Muscle layer of duodenum (tissue), 2 donors: ENCODE results near the gene NRIP1.
"Not testable (repeated sequence)": the region's sequence is repeated elsewhere in the genome, so short reads cannot be mapped to it uniquely, and the experiment has no call there.

Experiments
- H3K27ac ChIP-seq: one replicate; pipeline ENCODE4 v1.7.0; 2013; ENCODE audit warnings: mild to moderate bottlenecking, low read length
- H3K27me3 ChIP-seq: one replicate; pipeline ENCODE4 v1.7.0; 2013; ENCODE audit warnings: low read depth, mild to moderate bottlenecking, control low read depth, low read length
- H3K36me3 ChIP-seq, 2 donors: one replicate each; pipeline ENCODE4 v1.7.0; 2013; ENCODE audit warnings: low read length in 2 of 2, control low read depth in 1 of 2, mild to moderate bottlenecking in 1 of 2; ENCODE audit not compliant: insufficient read depth in 2 of 2, control insufficient read depth in 1 of 2
- H3K4me1 ChIP-seq, 2 donors: one replicate each; pipeline ENCODE4 v1.7.0; 2013; ENCODE audit warnings: low read length in 2 of 2, mild to moderate bottlenecking in 2 of 2, control low read depth in 1 of 2, moderate library complexity in 1 of 2; ENCODE audit not compliant: insufficient read depth in 2 of 2, control insufficient read depth in 1 of 2
- H3K4me3 ChIP-seq, 2 donors: one replicate each; pipeline ENCODE4 v1.7.0; 2013; ENCODE audit warnings: low read length in 2 of 2, low read depth in 1 of 2, mild to moderate bottlenecking in 1 of 2
- H3K9me3 ChIP-seq, 2 donors: one replicate each; pipeline ENCODE4 v1.7.0; 2013; ENCODE audit warnings: low read length in 2 of 2, control low read depth in 1 of 2, mild to moderate bottlenecking in 1 of 2; ENCODE audit not compliant: control insufficient read depth in 1 of 2
- donor health status: healthy.

The NRIP1 gene

GRCh38 chr21:14942801-14943490, 121.9 kb downstream of the NRIP1 start:
- Histone ChIP-seq H3K36me3 (no peaks in the 10 kb centered on the region), H3K4me1 (no peaks in the 10 kb centered on the region), H3K9me3 (peaks cover 0 to 2% of the 10 kb centered on the region in 2 donors), H3K27me3 (no peaks in the 10 kb centered on the region), H3K4me3 (no peak overlapping the region), H3K27ac (no peak overlapping the region)

GRCh38 chr21:14927324-14927723, 137.5 kb downstream of the NRIP1 start:
- not testable (repeated sequence) for H3K9me3 ChIP-seq, H3K27me3 ChIP-seq, H3K4me3 ChIP-seq, H3K36me3 ChIP-seq, H3K27ac ChIP-seq, H3K4me1 ChIP-seq

- no peak overlapping the region for H3K4me3 ChIP-seq
- H3K36me3 ChIP-seq = no peaks in the 10 kb centered on the region
- no peak overlapping the region for H3K27ac ChIP-seq
- H3K9me3 ChIP-seq = no peaks in the 10 kb centered on the region
- no peaks in the 10 kb centered on the region for H3K4me1 ChIP-seq
- H3K27me3 ChIP-seq = no peaks in the 10 kb centered on the region
Observed at GRCh38 chr21:14926186-14926585, 138.6 kb downstream of the NRIP1 start.

- H3K27ac ChIP-seq = no peak overlapping the region
- no peak overlapping the region for H3K4me3 ChIP-seq
- no peaks in the 10 kb centered on the region for H3K4me1 ChIP-seq
- H3K27me3 ChIP-seq = no peaks in the 10 kb centered on the region
- no peaks in the 10 kb centered on the region for H3K9me3 ChIP-seq
- H3K36me3 ChIP-seq = no peaks in the 10 kb centered on the region
Observed at GRCh38 chr21:14923468-14923867, 141.3 kb downstream of the NRIP1 start.

- Histone ChIP-seq H3K4me1 (no peaks in the 10 kb centered on the region), H3K27me3 (no peaks in the 10 kb centered on the region), H3K4me3 (no peak overlapping the region), H3K36me3 (no peaks in the 10 kb centered on the region), H3K27ac (no peak overlapping the region), H3K9me3 (no peaks in the 10 kb centered on the region)
Observed at GRCh38 chr21:14922980-14923379, 141.8 kb downstream of the NRIP1 start.

GRCh38 chr21:14918527-14918926, 146.3 kb downstream of the NRIP1 start:
- Histone ChIP-seq H3K36me3 (no peaks in the 10 kb centered on the region), H3K27me3 (no peaks in the 10 kb centered on the region), H3K4me1 (no peaks in the 10 kb centered on the region), H3K27ac (no peak overlapping the region), H3K4me3 (no peak overlapping the region), H3K9me3 (no peaks in the 10 kb centered on the region)

- no peaks in the 10 kb centered on the region for H3K9me3 ChIP-seq
- no peaks in the 10 kb centered on the region for H3K36me3 ChIP-seq
- H3K27ac ChIP-seq = no peak overlapping the region
- H3K27me3 ChIP-seq = no peaks in the 10 kb centered on the region
- no peaks in the 10 kb centered on the region for H3K4me1 ChIP-seq
- H3K4me3 ChIP-seq = no peak overlapping the region
Observed at GRCh38 chr21:14917762-14918161, 147.0 kb downstream of the NRIP1 start.

- no peaks in the 10 kb centered on the region for H3K27me3 ChIP-seq
- no peak overlapping the region for H3K4me3 ChIP-seq
- no peaks in the 10 kb centered on the region for H3K36me3 ChIP-seq
- no peak overlapping the region for H3K27ac ChIP-seq
- H3K4me1 ChIP-seq = no peaks in the 10 kb centered on the region
- no peaks in the 10 kb centered on the region for H3K9me3 ChIP-seq
Observed at GRCh38 chr21:14916676-14917141, 148.1 kb downstream of the NRIP1 start.

- no peak overlapping the region for H3K27ac ChIP-seq
- H3K4me3 ChIP-seq = no peak overlapping the region
- no peaks in the 10 kb centered on the region for H3K27me3 ChIP-seq
- no peaks in the 10 kb centered on the region for H3K9me3 ChIP-seq
- no peaks in the 10 kb centered on the region for H3K36me3 ChIP-seq
- H3K4me1 ChIP-seq = no peaks in the 10 kb centered on the region
Observed at GRCh38 chr21:14913638-14914037, 151.2 kb downstream of the NRIP1 start.

- Histone ChIP-seq H3K27ac (no peak overlapping the region), H3K27me3 (no peaks in the 10 kb centered on the region)
Observed at GRCh38 chr21:14911351-14911750, 153.4 kb downstream of the NRIP1 start.

More at GRCh38 chr21:14911351-14911750, 153.4 kb downstream of the NRIP1 start:
- no peaks in the 10 kb centered on the region for H3K36me3 ChIP-seq
- no peak overlapping the region for H3K4me3 ChIP-seq
- no peaks in the 10 kb centered on the region for H3K9me3 ChIP-seq
- no peaks in the 10 kb centered on the region for H3K4me1 ChIP-seq
